A549 (cell line): Measurements from ENCODE around the gene WNT7A. TPM values are rescaled to one million over a fixed set of nuclear protein-coding genes. Genes with fewer than 3 reads are reported as not detected.

Source experiments
- ATAC-seq, 2 experiments: fragments of 200-7000 bp in 1 of 2; fragments of >200 bp in 1 of 2; cut with Nextera tagmentation in 1 of 2; cut with Tn5 transposase in 1 of 2; 3 replicates each; pipeline versions ENCODE4 v1.8.0 to v1.9.1; 2018 to 2020; ENCODE audit warnings: mild to moderate bottlenecking in 1 of 2, moderate library complexity in 1 of 2
- CTCF ChIA-PET: fragments of 300-600 bp; sonication (Branson Sonifier 250); formaldehyde crosslinking; extraction: SDS; loops from one replicate; lab custom pipeline; 2021; ENCODE audit warnings: antibody characterized with exemption, inconsistent platforms; lab: Yijun Ruan, JAX
- POLR2A ChIA-PET: fragments of 350-600 bp; formaldehyde crosslinking; extraction: SDS; loops from one replicate; lab custom pipeline; 2021; ENCODE audit warnings: antibody characterized with exemption, inconsistent platforms; lab: Yijun Ruan, JAX
- DNase-seq, 2 experiments: peaks; one replicate each; pipeline versions ENCODE4 v3.0.0 to v3.0.0-alpha.2; 2011 to 2016; ENCODE audit warnings: low read depth in 1 of 2, low spot score in 1 of 2
- FAIRE-seq: peaks from 2 replicates; lab custom pipeline; 2011; peaks lifted over from hg19 to GRCh38; lab: Jason Lieb, UNC
- H3K27ac ChIP-seq, 2 experiments: fragments of >200 bp; sonication (Bioruptor Twin); formaldehyde crosslinking; 3 replicates each; pipeline ENCODE4 v1.5.1; 2016 to 2017
- H3K4me1 ChIP-seq: fragments of >200 bp; sonication (Bioruptor Twin); formaldehyde crosslinking; 3 replicates; pipeline ENCODE4 v1.6.1; 2016
- H3K4me2 ChIP-seq: fragments of >200 bp; sonication (Bioruptor Twin); formaldehyde crosslinking; 3 replicates; pipeline ENCODE4 v1.6.1; 2016
- H3K4me3 ChIP-seq: fragments of >200 bp; sonication (Bioruptor Twin); formaldehyde crosslinking; 3 replicates; pipeline ENCODE4 v1.5.1; 2016
- H3K9me3 ChIP-seq: fragments of >200 bp; sonication (Bioruptor Twin); formaldehyde crosslinking; 3 replicates; pipeline ENCODE4 v1.6.1; 2016
- ATOH8 ChIP-seq: fragments of 250-450 bp; sonication (Bioruptor Pico); IDR thresholded peaks from 2 replicates; pipeline ENCODE4 v1.5.0; 2020; ENCODE audit warnings: low read depth, mild to moderate bottlenecking, moderate library complexity
- BHLHE40 ChIP-seq: IDR thresholded peaks from 2 replicates; pipeline ENCODE4 v1.6.1; 2012; ENCODE audit warnings: low read depth, low read length, inconsistent platforms
- CBX8 ChIP-seq: fragments of 200-600 bp; sonication (generic); IDR thresholded peaks from 2 replicates; pipeline ENCODE4 v1.6.1; 2016
- CEBPB ChIP-seq, 2 experiments: fragments of >200 bp in 1 of 2; sonication (Bioruptor Twin) in 1 of 2; formaldehyde crosslinking in 1 of 2; IDR thresholded peaks; 2 replicates each; pipeline ENCODE4 v1.6.1; 2012 to 2016
- CTCF ChIP-seq: fragments of >200 bp; sonication (Bioruptor Twin); formaldehyde crosslinking; IDR thresholded peaks from 3 replicates; pipeline ENCODE4 v1.5.1; 2016
- HEYL ChIP-seq: fragments of 250-450 bp; sonication (Bioruptor Pico); IDR thresholded peaks from 2 replicates; pipeline ENCODE4 v1.8.0; 2021; ENCODE audit warnings: mild to moderate bottlenecking, moderate library complexity
- HOXB5 ChIP-seq: fragments of 250-450 bp; sonication (Bioruptor Pico); IDR thresholded peaks from 2 replicates; pipeline ENCODE4 v1.5.0; 2020; ENCODE audit warnings: mild to moderate bottlenecking, moderate library complexity
- MAX ChIP-seq: IDR thresholded peaks from 2 replicates; pipeline ENCODE4 v1.6.1; 2012
- MAZ ChIP-seq: fragments of 150-350 bp; IDR thresholded peaks from 2 replicates; pipeline ENCODE4 v1.6.1; 2014; ENCODE audit warnings: antibody characterized with exemption, low read depth, low read length, borderline replicate concordance
- NPAS2 ChIP-seq: fragments of 250-450 bp; sonication (Bioruptor Pico); IDR thresholded peaks from 2 replicates; pipeline ENCODE4 v1.8.0; 2022; ENCODE audit warnings: mild to moderate bottlenecking, moderate library complexity, borderline replicate concordance
- PHF8 ChIP-seq: fragments of 200-600 bp; sonication (generic); IDR thresholded peaks from 2 replicates; pipeline ENCODE4 v1.6.1; 2016; ENCODE audit warnings: low read depth, mild to moderate bottlenecking, antibody characterized with exemption, moderate library complexity, borderline replicate concordance
- RAD21 ChIP-seq, 2 experiments: fragments of >200 bp in 1 of 2; sonication (Bioruptor Twin) in 1 of 2; formaldehyde crosslinking in 1 of 2; IDR thresholded peaks in 1 of 2; conservative IDR thresholded peaks in 1 of 2; 2 replicates in 1 of 2; 3 replicates in 1 of 2; pipeline ENCODE4 v1.6.1; 2012 to 2018; ENCODE audit warnings: inconsistent platforms in 1 of 2
- REST ChIP-seq: fragments of 200-600 bp; sonication (generic); IDR thresholded peaks from 2 replicates; pipeline ENCODE4 v1.6.1; 2016; ENCODE audit warnings: antibody characterized with exemption, mild to moderate bottlenecking, moderate library complexity
- RFX5 ChIP-seq: fragments of 450-650 bp; IDR thresholded peaks from 2 replicates; pipeline ENCODE4 v1.7.1; 2014; ENCODE audit warnings: antibody characterized with exemption, mild to moderate bottlenecking, moderate library complexity
- SMC3 ChIP-seq: fragments of >200 bp; sonication (Bioruptor Twin); formaldehyde crosslinking; IDR thresholded peaks from 3 replicates; pipeline ENCODE4 v1.6.1; 2018; ENCODE audit warnings: inconsistent platforms
- ZFP36 ChIP-seq: fragments of 450-650 bp; IDR thresholded peaks from 2 replicates; pipeline ENCODE4 v1.6.1; 2014; ENCODE audit warnings: borderline replicate concordance; ENCODE audit not compliant: partially characterized antibody
- WGBS: methylation state at CpG from one replicate; pipeline ENCODE4 v1.1.6; 2017; ENCODE audit errors: missing lambda C conversion rate; 5-methylcytosine and 5-hydroxymethylcytosine counted together
- polyA plus RNA-seq, 4 experiments: library from polyadenylated mRNA; depleted of rRNA in 3 of 4; stranded (reverse); fragments of >200 nt; fragmentation: RNase III in 1 of 4; extraction: RNeasy Plus Mini Kit Qiagen cat#74134 plus additional on column Dnase treatment in 1 of 4; gene quantifications; 2 replicates in 3 of 4; 3 replicates in 1 of 4; pipeline ENCODE4 v1.2.3, GENCODE V29; 2011 to 2017

WNT7A gene
- polyA plus RNA-seq, 2 of the 4 experiments (the other 2 are of a cell fraction), result 0.03 TPM

- no peak overlapping the region for H3K27ac ChIP-seq
- no peak overlapping the region for H3K4me3 ChIP-seq
- FAIRE-seq (no peak), DNase-seq (no peak), ATAC-seq (no peak)
- 32% methylated on average over 3 of the region's 3 CpGs for WGBS
- H3K4me1 ChIP-seq, result peaks cover 5% of the 10 kb centered on the region; the same call in 1 of the 3 replicates
- POLR2A ChIA-PET, result no interaction called here
- H3K9me3 ChIP-seq, result peaks cover 63% of the 10 kb centered on the region
- no peak overlapping the region for H3K4me2 ChIP-seq
- TF ChIP-seq ZFP36 (no peak), CEBPB (IDR thresholded peaks at IDR 0.05) (no peak), HEYL (no peak), MAZ (no peak), CBX8 (no peak), NPAS2 (CRISPR knock-in tag) (no peak)
- CTCF ChIA-PET, result no interaction called here
Measured at GRCh38 chr3:13898346-13898745, 18.5 kb upstream of the WNT7A start.

GRCh38 chr3:13896473-13897154, 16.7 kb upstream of the WNT7A start:
- ChIA-PET CTCF (interaction anchor here (0.6 to 3.5 kb wide), 25 partner anchors 8 to 1024 kb away, joined by 3 to 26 read pairs (median 4); partner anchors contain the start of genes CHCHD4, TMEM43 and WNT7A), POLR2A (interaction anchor here (1.3 kb wide), 2 partner anchors 228 to 282 kb away, joined by 3 to 4 read pairs; partner anchors contain the start of genes CHCHD4, LSM3, TMEM43 and XPC)
- DNase-seq, result peak; percentile 46 to 78
- peak; percentile 56; the same call in 2 of the 3 replicates for TF ChIP-seq SMC3
- TF ChIP-seq BHLHE40, result no peak
- TF ChIP-seq CTCF, result peak; percentile 69
- no peak for TF ChIP-seq REST
- TF ChIP-seq RFX5, result no peak
- TF ChIP-seq RAD21 (conservative IDR thresholded peaks at IDR 0.05 in 1 of 2, IDR thresholded peaks at IDR 0.05 in 1 of 2), result peak; percentile 74 to 86; a peak in 4 of 5 replicates
- no peak for TF ChIP-seq HOXB5
- peaks cover 5% of the 10 kb centered on the region; the same call in 1 of the 3 replicates for H3K4me1 ChIP-seq
- H3K4me2 ChIP-seq, result peak overlapping the region; percentile 99
- peaks cover 53% of the 10 kb centered on the region for H3K9me3 ChIP-seq
- peak; percentile 75 to 84; a peak in 5 of 6 replicates for ATAC-seq
- no peak overlapping the region for H3K27ac ChIP-seq
- no peak for FAIRE-seq
- 23% methylated on average over 12 of the region's 12 CpGs for WGBS
- H3K4me3 ChIP-seq, result peak overlapping the region; percentile 60; the same call in 1 of the 3 replicates

GRCh38 chr3:13895155-13896105, 15.6 kb upstream of the WNT7A start:
- Histone ChIP-seq H3K27ac (peak overlapping the region; percentile 72 to 83), H3K4me2 (peak overlapping the region; percentile 99), H3K9me3 (peaks cover 42% of the 10 kb centered on the region), H3K4me3 (peak overlapping the region; percentile 60), H3K4me1 (peaks cover 5% of the 10 kb centered on the region; the same call in 1 of the 3 replicates)
- FAIRE-seq (no peak), DNase-seq (peak; percentile 74 to 82), ATAC-seq (peak; percentile 97 to 99)
- POLR2A ChIA-PET, result interaction anchor here (1.3 kb wide), 1 partner anchor 230 kb away, joined by 3 read pairs; the partner anchor contains the start of genes CHCHD4 and TMEM43
- TF ChIP-seq PHF8, result 0 out of 2 replicates have a peak, but pooled peaks have one; percentile 29
- TF ChIP-seq MAX, result peak; percentile 55
- no peak for TF ChIP-seq ATOH8 (CRISPR knock-in tag)
- WGBS, result 7% methylated on average over 80 of the region's 86 CpGs
- CTCF ChIA-PET, result interaction anchor here (0.6 to 3.5 kb wide), 16 partner anchors 10 to 650 kb away, joined by 3 to 26 read pairs (median 4); partner anchors contain the start of genes CHCHD4, TMEM43 and WNT7A
